Lung (tissue), 12 donors: ENCODE data around the gene SNTG2. TPM values are rescaled to one million over a fixed set of nuclear protein-coding genes. Genes with fewer than 3 reads are reported as not detected.

ENCODE experiments used
- ATAC-seq: fragments of 200-7000 bp; cut with Tn5 transposase; one replicate; pipeline ENCODE4 v1.9.1; 2020; ENCODE audit warnings: moderate number of reproducible peaks; ENCODE audit not compliant: insufficient read depth, low FRiP score
- DNase-seq, 3 donors: peaks; one replicate each; pipeline ENCODE4 v3.0.0-alpha.2; 2013 to 2017
- H3K27ac ChIP-seq, 2 donors: one replicate each; pipeline ENCODE4 v1.5.1; 2013; ENCODE audit warnings: mild to moderate bottlenecking in 2 of 2, moderate library complexity in 2 of 2, control low read depth in 1 of 2, inconsistent platforms in 1 of 2, low read depth in 1 of 2, low read length in 1 of 2
- H3K27me3 ChIP-seq, 3 donors: one replicate each; pipeline ENCODE4 v1.5.1; 2013; ENCODE audit warnings: low read length in 2 of 3; ENCODE audit not compliant: control insufficient read depth in 3 of 3, insufficient read depth in 3 of 3
- H3K36me3 ChIP-seq, 4 donors: one replicate each; pipeline ENCODE4 v1.5.1; 2013; ENCODE audit warnings: low read length in 4 of 4, mild to moderate bottlenecking in 1 of 4, moderate library complexity in 1 of 4; ENCODE audit not compliant: control insufficient read depth in 4 of 4, insufficient read depth in 4 of 4
- H3K4me1 ChIP-seq, 5 donors: one replicate each; pipeline ENCODE4 v1.5.1; 2013; ENCODE audit warnings: low read length in 5 of 5, mild to moderate bottlenecking in 2 of 5, moderate library complexity in 1 of 5; ENCODE audit not compliant: control insufficient read depth in 5 of 5, insufficient read depth in 5 of 5
- H3K4me3 ChIP-seq: one replicate; pipeline ENCODE4 v1.5.1; 2013; ENCODE audit warnings: mild to moderate bottlenecking, control low read depth, moderate library complexity
- H3K9ac ChIP-seq, 2 donors: one replicate each; pipeline ENCODE4 v1.5.1; 2013; ENCODE audit warnings: low read length in 2 of 2, control low read depth in 1 of 2; ENCODE audit not compliant: insufficient read depth in 1 of 2
- H3K9me3 ChIP-seq, 4 donors: one replicate each; pipeline ENCODE4 v1.5.1; 2013; ENCODE audit warnings: low read length in 3 of 4, mild to moderate bottlenecking in 1 of 4, moderate library complexity in 1 of 4; ENCODE audit not compliant: control insufficient read depth in 4 of 4, insufficient read depth in 3 of 4
- WGBS, 2 donors: extraction: QIAGEN DNeasy Blood & Tissue Kit; methylation state at CpG; one replicate each; pipeline ENCODE4 v1.1.7; 2013; 5-methylcytosine and 5-hydroxymethylcytosine counted together
- polyA plus RNA-seq, 2 donors: library from polyadenylated mRNA; stranded (reverse); fragments of 200-250 nt; gene quantifications; one replicate each; pipeline ENCODE4 v1.2.1, GENCODE V29; 2013
- total RNA-seq, 2 donors: library from RNA; depleted of rRNA in 1 of 2; stranded (reverse); fragments of >200 nt in 1 of 2; gene quantifications; one replicate each; pipeline ENCODE4 v1.2.1, GENCODE V29; 2014 to 2021
- TF ChIP-seq, protein P1 (sequence below): IDR thresholded peaks from 2 replicates; pipeline ENCODE4 v1.5.1; 2012; ENCODE audit warnings: mild to moderate bottlenecking; ENCODE audit errors: control extremely low read depth, extremely low read depth
- donor health status: control.
- donor health status: control.
- donor health status: Bipolar disorder and iron deficiency.
- donor health status: healthy.
- donor health status: DM: yes; HTN: yes; CAD: no.

Gene SNTG2
- total and polyA plus RNA-seq, 4 donors, result 0.31 to 1.8 (median 1.2) TPM

DNA sequence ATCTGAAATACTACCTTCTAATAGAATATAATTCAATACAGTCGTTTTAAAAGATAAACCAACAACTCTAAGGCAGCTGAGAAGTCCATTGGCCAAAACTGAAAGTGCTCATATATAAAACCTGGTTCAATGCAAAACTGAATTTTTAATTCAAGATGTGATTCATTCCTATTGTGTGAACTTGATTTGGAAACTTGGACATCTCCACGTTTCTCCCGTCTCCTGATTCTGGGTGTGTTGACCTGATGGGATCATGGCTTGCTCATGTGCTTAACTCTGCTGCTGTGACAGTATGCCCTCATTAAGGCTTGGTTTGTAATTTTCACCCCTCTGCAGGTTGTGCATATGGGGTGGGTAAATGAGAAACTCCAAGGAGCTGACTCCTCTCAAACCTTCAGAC is 296.3 kb downstream of the SNTG2 start:
- DNase-seq, result no peak
- H3K4me3 ChIP-seq, result no peak overlapping the region

DNA sequence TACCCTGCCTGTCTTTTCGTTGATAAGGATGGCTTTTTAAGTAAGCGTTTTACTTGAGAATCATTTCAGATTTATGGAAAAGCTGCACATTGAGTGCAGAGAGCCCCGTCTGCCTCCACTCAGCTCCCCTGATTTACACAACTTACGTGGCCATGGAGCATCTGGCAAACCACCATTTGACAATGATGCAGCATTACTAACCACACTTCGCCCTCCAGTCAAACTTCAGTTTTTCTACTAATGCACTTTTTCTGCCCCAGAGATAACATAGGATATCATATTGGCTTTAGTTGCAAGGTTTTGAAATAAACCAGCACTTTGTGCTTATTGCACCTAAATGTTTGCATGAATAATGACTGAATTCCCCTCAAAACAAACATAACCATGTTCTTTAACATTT is 297.5 kb downstream of the SNTG2 start:
- no peaks in the 10 kb centered on the region for H3K36me3 ChIP-seq
- 55 to 57% methylated on average over 5 of the region's 5 CpGs for WGBS, 2 donors
- TF ChIP-seq, protein P1, sequence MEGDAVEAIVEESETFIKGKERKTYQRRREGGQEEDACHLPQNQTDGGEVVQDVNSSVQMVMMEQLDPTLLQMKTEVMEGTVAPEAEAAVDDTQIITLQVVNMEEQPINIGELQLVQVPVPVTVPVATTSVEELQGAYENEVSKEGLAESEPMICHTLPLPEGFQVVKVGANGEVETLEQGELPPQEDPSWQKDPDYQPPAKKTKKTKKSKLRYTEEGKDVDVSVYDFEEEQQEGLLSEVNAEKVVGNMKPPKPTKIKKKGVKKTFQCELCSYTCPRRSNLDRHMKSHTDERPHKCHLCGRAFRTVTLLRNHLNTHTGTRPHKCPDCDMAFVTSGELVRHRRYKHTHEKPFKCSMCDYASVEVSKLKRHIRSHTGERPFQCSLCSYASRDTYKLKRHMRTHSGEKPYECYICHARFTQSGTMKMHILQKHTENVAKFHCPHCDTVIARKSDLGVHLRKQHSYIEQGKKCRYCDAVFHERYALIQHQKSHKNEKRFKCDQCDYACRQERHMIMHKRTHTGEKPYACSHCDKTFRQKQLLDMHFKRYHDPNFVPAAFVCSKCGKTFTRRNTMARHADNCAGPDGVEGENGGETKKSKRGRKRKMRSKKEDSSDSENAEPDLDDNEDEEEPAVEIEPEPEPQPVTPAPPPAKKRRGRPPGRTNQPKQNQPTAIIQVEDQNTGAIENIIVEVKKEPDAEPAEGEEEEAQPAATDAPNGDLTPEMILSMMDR, result no peak
- H3K4me3 ChIP-seq, result no peak overlapping the region
- H3K27me3 ChIP-seq, result peaks cover 0 to 16% (median 15%) of the 10 kb centered on the region in 3 donors
- no peak overlapping the region for H3K27ac ChIP-seq
- H3K9ac ChIP-seq, result no peak overlapping the region
- H3K9me3 ChIP-seq, result peaks cover 0 to 4% (median 0%) of the 10 kb centered on the region in 4 donors
- H3K4me1 ChIP-seq, result no peaks in the 10 kb centered on the region
- no peak for DNase-seq
- ATAC-seq, result no peak

More for the DNA sequence above, 296.3 kb downstream of the SNTG2 start:
- 68 to 78% methylated on average over 3 of the region's 3 CpGs for WGBS, 2 donors
- H3K36me3 ChIP-seq, result no peaks in the 10 kb centered on the region
- no peak overlapping the region for H3K27ac ChIP-seq
- no peak overlapping the region for H3K9ac ChIP-seq
- H3K9me3 ChIP-seq, result peaks cover 0 to 4% (median 0%) of the 10 kb centered on the region in 4 donors
- H3K4me1 ChIP-seq, result no peaks in the 10 kb centered on the region
- peaks cover 0 to 18% (median 15%) of the 10 kb centered on the region in 3 donors for H3K27me3 ChIP-seq
- TF ChIP-seq, protein P1, result no peak
- no peak for ATAC-seq

DNA sequence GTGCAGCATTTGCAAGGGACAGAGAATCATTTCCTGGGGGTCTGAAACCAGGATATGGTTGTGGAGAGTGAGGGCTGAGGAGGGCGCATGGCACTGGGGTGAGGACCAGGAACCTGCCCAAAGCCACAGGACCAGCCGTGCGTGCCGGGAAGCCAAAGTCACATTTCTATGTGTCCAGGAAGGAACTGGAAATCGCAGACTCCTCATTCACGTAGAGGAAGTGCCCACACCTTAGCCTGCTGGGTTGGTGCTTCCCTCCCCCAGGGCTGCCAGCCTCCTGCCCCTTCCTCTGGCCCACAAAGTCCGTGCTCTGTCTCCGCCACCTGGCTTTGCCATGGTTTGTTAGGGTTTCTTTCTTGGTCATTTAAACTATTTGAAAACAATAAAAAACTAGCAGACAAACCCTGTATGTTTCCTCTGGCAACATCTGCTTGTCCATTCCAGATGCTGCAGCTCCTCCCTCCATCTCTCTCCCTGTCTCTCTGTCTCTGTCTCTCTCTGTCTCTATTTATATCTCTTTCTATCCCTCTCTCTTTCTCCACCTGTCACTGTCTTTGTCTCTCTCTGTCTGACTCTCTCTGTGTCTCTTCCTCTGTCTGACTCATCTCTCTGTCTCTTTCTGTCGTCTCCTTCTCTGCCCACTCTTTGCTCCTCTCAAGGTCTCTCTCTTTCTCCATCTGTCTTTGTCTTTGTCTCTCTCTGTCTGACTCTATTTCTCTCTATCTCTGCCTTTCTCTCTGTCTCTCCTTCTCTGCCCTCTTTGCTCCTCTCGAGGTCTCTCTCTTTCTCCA is 299.4 kb downstream of the SNTG2 start:
- TF ChIP-seq, protein P1, result no peak
- Histone ChIP-seq H3K27ac (no peak overlapping the region), H3K36me3 (no peaks in the 10 kb centered on the region), H3K9me3 (peaks cover 0 to 4% (median 0%) of the 10 kb centered on the region in 4 donors), H3K9ac (no peak overlapping the region), H3K27me3 (peaks cover 0 to 16% (median 15%) of the 10 kb centered on the region in 3 donors), H3K4me3 (no peak overlapping the region), H3K4me1 (no peaks in the 10 kb centered on the region)
- 44 to 50% methylated on average over 10 of the region's 10 CpGs for WGBS, 2 donors
- DNase-seq, result no peak
- no peak for ATAC-seq
